Globus pallidus (tissue), 1 donor: Measurements from ENCODE around the gene EVX1.

Experiments
- DNase-seq: peaks from one replicate; pipeline ENCODE4 v3.0.0-alpha.2; 2015; ENCODE audit warnings: low spot score

Gene EVX1

DNA sequence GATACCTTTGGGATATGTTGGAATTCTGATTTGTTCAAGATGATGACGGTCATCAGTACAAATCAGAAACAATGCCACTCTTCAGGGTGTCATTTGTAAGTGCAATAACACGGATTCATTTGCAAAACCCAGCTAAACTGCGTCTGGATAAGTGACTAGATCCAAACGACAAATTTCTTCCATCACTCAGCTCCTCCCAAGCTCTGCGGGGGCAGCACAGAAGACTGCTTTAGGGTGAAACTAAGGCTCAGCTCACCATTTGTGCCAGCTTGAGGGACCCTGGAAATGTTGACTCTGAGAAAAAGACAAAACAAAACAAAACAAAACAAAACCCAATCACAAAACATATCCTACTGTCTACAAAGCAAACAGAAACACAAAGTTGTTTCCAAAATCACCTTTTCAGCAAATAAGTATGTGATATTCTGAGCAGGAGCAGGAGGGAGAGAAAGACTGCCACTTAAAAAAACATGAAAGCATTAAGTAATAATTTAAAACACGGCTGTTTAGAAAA, 8.0 kb downstream of the EVX1 start:
- DNase-seq = no peak

DNA sequence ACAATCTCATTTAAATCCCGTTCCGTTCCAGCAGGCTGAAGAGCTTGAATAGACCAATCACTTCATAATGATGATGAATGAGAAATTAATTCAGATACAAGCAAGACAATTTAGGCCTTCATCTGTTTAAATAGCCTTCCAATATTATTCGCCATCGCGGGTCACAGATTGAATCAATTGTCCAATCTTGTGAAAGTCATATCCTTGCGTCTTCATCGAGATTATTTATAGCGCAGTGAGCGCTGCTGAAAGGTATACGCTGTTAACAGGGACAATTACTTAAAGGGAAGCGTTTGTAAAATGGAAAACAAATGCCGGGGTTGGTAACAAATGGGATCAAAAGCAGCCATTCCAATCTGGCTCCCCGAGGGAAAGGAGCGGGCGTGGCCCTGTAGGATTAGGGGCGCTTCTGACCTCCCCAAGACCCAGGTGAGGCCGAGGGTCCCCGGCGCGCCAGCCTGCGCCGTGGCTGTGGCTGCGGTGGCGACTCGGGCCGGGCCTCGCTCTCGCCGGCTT, 8.6 kb downstream of the EVX1 start:
- no peak for DNase-seq

DNA sequence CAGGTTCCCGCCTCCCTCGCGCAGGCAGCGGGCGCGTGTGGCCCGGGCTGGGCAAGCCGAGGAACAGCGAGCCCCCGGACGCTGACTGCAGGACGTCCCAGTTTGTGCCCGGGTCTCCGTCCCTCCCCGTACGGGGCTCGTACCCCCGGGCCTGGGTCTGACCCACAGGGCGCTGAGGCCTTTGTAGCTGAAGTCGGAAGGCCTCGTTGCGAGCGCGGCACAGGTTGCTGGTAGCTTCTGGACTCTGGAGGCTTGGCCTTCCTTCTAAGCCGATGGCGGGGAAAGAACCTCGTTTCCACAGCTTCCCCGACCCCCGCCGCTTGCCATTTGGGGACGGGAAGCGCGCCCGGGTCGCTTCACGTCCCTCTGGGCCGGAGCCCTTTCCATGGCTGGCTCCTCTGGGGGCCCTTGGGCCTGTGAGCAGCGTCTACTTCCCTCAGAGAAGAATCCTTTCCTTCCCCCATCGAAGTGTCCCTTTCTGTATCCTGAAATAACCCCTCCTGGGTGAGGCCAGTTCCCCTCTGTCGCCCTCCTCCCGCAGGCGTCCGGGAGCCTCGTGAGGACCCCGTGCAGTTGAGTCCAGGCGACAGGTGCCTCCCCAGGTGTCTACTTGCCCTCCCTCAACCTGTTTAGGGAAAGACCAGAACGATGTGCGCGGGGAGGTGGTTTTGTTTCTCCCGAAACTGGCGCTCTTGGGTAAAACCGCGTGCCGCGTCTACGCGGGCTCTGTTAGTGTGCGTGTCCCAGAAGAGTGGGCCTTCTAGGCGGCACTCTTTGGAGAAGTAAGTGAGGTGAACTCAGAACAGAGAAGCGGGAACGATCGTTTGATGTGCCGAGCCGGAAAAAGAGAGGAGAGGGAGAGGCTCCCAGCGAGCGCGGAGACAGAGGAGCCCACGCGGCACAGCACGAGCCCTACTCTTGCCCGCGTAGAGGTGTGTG, 9.3 kb downstream of the EVX1 start:
- DNase-seq = no peak

DNA sequence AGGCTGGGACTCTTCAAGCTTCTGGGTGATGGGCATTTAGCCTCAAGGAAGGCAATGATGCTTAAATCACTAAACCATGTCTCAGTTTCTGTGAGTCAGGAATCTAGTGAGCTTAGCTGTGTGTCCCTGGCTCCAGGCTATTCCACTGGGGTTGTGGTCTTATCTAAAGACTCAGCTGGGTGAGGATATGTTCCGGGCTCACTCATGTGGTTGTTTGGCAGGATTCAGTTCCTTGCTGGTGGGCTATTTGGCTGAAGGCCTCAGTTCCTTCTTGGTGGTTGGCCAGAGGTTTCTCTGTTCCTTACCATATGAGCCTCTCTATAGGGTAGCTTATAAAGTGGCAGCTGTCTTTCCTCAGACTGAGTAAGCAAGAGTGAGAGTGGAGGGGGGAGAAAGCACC, 12.0 kb downstream of the EVX1 start:
- DNase-seq = no peak

DNA sequence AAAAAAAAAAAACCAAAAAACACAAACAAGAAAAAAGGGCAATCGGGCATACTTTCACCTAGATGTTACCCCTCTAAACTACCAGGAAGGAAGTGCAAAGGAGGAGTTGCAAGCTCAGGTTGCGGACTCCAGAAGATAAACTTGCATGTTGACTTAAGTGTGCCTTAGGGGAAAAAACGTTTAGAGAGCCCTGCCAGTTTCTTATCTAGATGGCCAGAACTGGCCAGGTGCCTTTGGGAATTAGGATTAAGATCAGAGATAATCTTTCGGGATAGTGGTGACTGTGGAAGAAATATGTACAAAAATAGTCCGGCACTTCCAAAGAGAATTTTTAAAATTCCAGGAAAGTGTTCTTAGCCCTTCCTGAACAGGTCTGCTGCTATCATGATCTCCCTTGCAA, 17.6 kb downstream of the EVX1 start:
- DNase-seq = no peak

DNA sequence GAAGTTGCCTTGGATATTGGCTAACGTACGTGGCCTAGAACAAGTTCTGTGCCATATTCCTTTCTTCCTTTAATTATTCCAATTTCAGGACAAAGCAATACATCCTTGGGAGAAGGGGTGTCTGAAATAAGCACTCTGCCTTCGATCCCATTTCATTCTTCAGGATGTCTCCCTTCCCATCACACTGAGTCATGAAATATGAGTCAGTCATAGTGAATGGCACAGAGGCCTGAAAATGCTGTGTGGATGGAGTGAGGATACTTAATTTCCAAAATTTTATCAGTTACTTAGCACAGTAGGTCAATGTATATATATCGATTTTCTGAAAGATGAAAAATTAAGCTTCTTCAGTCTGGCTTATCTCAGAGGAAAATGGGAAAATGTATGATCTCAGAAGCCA, 19.5 kb downstream of the EVX1 start:
- DNase-seq = no peak

DNA sequence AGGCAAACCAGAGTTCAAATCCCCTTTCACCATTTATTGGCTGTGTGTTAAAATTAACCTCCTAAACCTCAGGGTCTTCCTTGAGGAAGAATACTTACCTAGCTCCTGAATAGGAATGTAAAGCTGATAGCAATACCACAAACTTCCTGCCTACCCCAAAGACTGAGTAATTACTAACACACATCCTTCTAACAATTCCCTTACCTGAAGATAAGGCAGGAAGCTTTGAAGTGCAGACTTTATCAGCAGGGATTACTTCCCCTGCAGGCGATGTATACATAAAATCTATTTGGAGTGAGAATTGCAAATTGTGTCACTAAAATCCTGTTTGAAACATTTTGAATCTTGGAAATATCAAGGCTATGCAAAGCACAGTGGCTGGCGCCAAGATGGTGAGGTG, 21.2 kb downstream of the EVX1 start:
- no peak for DNase-seq

DNA sequence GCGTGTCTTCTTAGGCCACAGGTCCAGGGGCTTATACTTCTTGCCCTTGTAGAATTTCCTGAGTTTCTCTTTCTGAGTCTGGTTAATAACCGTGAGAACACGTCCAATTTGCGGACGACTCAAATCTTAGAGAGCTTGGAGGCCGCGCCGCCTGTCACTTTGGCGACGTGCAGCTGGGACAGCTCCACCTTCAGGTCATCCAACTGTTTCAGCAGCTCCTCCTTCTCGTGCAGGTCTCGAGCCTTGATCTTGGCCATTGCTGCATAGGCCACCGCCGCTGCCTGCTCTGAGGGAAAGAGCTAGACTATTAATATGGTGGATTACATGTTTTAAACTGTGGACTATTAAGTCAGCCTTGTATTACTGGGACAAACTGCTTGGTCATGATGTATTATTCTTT, 26.9 kb downstream of the EVX1 start:
- no peak for DNase-seq

DNA sequence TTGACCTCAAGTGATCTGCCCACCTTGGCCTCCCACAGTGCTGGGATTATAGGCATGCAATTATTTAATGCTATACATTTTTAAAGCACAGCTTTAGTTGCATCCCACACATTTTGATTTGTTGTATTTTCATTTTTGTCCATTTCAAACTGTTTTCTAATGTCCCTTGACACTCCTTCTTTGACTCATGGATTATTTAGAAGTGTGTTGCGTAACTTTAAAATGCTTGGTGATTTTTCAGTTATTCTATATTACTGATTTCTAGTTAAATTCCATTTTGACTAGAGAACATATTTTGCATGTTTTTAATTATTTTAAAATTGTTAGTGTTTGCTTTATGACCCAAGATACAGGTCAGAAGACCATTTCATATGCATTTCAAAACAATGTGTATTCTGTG, 28.8 kb downstream of the EVX1 start:
- DNase-seq = no peak

DNA sequence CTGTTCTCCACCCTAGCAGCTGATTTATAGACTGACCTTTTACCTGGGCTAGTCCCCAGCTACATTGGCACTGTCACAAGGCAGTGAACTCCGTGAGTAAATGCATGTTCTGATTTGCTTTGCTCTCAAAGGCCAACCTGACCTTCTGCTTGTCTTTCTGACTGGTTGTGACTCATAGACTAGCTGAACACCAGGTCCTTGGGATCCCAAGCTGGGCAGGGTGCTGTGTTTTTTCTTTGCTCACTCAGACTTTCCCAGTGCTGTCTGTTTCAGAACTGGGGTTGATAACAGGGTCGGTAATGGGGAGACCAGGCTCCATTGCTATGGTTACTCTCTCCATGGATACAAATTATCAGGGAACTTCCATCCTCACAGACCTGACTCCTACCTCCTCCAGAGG, 35.0 kb downstream of the EVX1 start:
- no peak for DNase-seq

DNA sequence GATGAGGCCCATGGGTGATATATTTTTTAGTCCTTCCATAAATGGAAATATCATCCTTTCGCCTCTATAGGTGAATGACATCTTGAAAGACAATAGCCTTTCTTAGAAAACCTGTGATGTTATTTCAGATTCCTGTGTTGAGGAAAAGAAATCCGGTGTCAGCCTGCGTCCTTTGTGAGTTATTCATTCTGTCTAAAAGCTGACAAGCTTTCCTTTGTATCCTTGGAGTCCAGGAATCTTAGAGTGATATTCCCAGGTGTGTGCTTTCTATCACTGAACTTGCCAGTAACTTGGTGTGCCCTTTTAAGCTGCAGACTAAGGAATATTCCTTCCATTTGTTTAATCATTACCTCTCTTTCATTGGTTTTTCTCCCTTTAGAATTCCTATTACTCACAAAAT, 41.0 kb downstream of the EVX1 start:
- no peak for DNase-seq

DNA sequence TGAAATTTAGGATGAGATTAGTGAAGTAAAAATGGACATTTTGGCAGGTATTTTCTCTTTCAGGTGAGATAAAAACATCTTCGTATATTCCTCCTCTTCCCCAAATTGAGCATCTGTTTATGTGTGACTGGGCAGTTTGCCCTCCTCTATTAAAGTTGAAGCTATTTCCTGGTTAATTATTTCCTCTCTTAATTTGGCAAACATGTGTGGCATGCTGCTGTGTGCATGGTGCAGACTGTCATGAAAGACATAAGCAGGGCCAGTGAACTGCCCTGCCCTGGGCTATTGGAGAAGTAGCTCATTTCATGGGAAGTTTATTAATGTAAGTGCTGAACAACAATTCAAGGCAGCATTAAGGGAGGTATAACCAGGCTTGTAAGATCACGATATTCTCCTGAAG, 52.6 kb downstream of the EVX1 start:
- no peak for DNase-seq

DNA sequence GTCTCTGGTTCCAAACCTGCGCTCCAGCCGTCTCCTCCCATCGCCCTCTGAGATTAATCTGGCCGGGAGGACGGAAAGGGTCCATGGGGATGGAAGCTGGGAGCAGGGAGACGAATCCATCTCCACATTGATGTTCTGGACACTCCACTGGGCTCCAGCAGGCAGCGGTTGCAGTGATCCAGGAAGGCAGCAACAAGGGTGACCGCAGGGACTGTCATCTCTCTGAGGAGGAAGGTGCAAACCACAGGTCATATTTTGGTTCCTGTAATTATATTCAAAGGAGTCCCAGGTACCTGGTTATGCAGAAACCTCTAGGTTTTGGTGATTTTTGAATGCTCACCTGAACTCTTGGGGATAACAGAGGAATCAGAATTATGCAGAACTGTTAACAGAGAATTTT, 54.8 kb downstream of the EVX1 start:
- no peak for DNase-seq
